Ammon's horn (tissue), 1 donor: Measurements from ENCODE around the gene ADD1.
"Not testable (repeated sequence)": the region's sequence is repeated elsewhere in the genome, so short reads cannot be mapped to it uniquely, and the experiment has no call there.

ENCODE experiments used
- DNase-seq: peaks from one replicate; pipeline ENCODE4 v3.0.0-alpha.2; 2016; ENCODE audit warnings: low spot score

ADD1 gene

GRCh38 chr4:2944586-2945526 is 101.2 kb downstream of the ADD1 start:
- DNase-seq, result no peak

- DNase-seq, result not testable (repeated sequence)
Observed at GRCh38 chr4:2945619-2946604, 102.3 kb downstream of the ADD1 start.

- no peak for DNase-seq
Observed at GRCh38 chr4:2946812-2947600, 103.4 kb downstream of the ADD1 start.

- no peak for DNase-seq
Observed at GRCh38 chr4:2947926-2948325, 104.3 kb downstream of the ADD1 start.

- DNase-seq, result no peak
Observed at GRCh38 chr4:2948895-2949781, 105.5 kb downstream of the ADD1 start.

GRCh38 chr4:2949782-2950125 is 106.1 kb downstream of the ADD1 start:
- no peak for DNase-seq

GRCh38 chr4:2950221-2950989 is 106.8 kb downstream of the ADD1 start:
- no peak for DNase-seq

- no peak for DNase-seq
Observed at GRCh38 chr4:2953496-2953895, 109.9 kb downstream of the ADD1 start.

- DNase-seq, result no peak
Observed at GRCh38 chr4:2954358-2955185, 110.9 kb downstream of the ADD1 start.

- DNase-seq, result not testable (repeated sequence)
Observed at GRCh38 chr4:2955186-2956044, 111.8 kb downstream of the ADD1 start.

- DNase-seq, result no peak
Observed at GRCh38 chr4:2958446-2958845, 114.8 kb downstream of the ADD1 start.

- not testable (repeated sequence) for DNase-seq
Observed at GRCh38 chr4:2960450-2960849, 116.8 kb downstream of the ADD1 start.

GRCh38 chr4:2961421-2961810 is 117.8 kb downstream of the ADD1 start:
- no peak for DNase-seq

GRCh38 chr4:2961811-2962441 is 118.3 kb downstream of the ADD1 start:
- no peak for DNase-seq

- peak; percentile 53 for DNase-seq
Observed at GRCh38 chr4:2962614-2963174, 119.0 kb downstream of the ADD1 start.

- DNase-seq, result peak; percentile 99
Observed at GRCh38 chr4:2963175-2963965, 119.7 kb downstream of the ADD1 start, which contains the start of the genes GRK4 and NOP14. GRK4 (plus strand) TSS chr4:2963571; CDS start chr4:2964071, 500 bp downstream. NOP14 (minus strand) TSS chr4:2963406; CDS start chr4:2963319, 87 bp downstream.
